Measurements from ENCODE around the gene CCDC121.

- TF ChIP-seq YY1 (IDR thresholded peaks at IDR 0.05; ENCODE audit: insufficient read depth, insufficient read length) (no peak), ZNF274 (IDR thresholded peaks at IDR 0.05; ENCODE audit: low read depth, low read length) (no peak)
Observed at GRCh38 chr2:27638709-27639108, 9.9 kb upstream of the CCDC121 start.
